Measurements from ENCODE around the gene HIP1.
"Not testable (repeated sequence)": the region's sequence is repeated elsewhere in the genome, so short reads cannot be mapped to it uniquely, and the experiment has no call there.

Gene HIP1

GRCh38 chr7:75729851-75730274 lies 8.9 kb downstream of the HIP1 start:
- Mint-ChIP-seq H3K9me3 (no peaks in the 10 kb centered on the region), H3K4me3 (no peak overlapping the region), H3K4me1 (peaks cover 31% of the 10 kb centered on the region), H3K27ac (peak overlapping the region; percentile 58), H3K36me3 (ENCODE audit: low read depth) (no peaks in the 10 kb centered on the region), H3K27me3 (no peaks in the 10 kb centered on the region)
- no peak for DNase-seq
- ATAC-seq = no peak

GRCh38 chr7:75727881-75728593 lies 10.7 kb downstream of the HIP1 start:
- Mint-ChIP-seq H3K4me1 (peaks cover 31% of the 10 kb centered on the region), H3K4me3 (peak overlapping the region; percentile 34), H3K27me3 (no peaks in the 10 kb centered on the region), H3K27ac (peak overlapping the region; percentile 63), H3K9me3 (no peaks in the 10 kb centered on the region), H3K36me3 (ENCODE audit: low read depth) (no peaks in the 10 kb centered on the region)
- ATAC-seq (peak; percentile 70), DNase-seq (no peak)

GRCh38 chr7:75727351-75727750 lies 11.4 kb downstream of the HIP1 start:
- H3K9me3 Mint-ChIP-seq; H3K27me3 Mint-ChIP-seq; DNase-seq; H3K36me3 Mint-ChIP-seq (ENCODE audit: low read depth); ATAC-seq; H3K4me3 Mint-ChIP-seq: not testable (repeated sequence)
- H3K27ac Mint-ChIP-seq = peak overlapping the region; percentile 63
- peaks cover 31% of the 10 kb centered on the region for H3K4me1 Mint-ChIP-seq

GRCh38 chr7:75725306-75725705 lies 13.4 kb downstream of the HIP1 start:
- Mint-ChIP-seq H3K4me1 (peaks cover 29% of the 10 kb centered on the region), H3K36me3 (ENCODE audit: low read depth) (no peaks in the 10 kb centered on the region), H3K9me3 (no peaks in the 10 kb centered on the region), H3K27me3 (no peaks in the 10 kb centered on the region), H3K27ac (peak overlapping the region; percentile 39), H3K4me3 (no peak overlapping the region)
- DNase-seq (no peak), ATAC-seq (no peak)

GRCh38 chr7:75723444-75723843 lies 15.3 kb downstream of the HIP1 start:
- no peak overlapping the region for H3K4me3 Mint-ChIP-seq

GRCh38 chr7:75722373-75722772 lies 16.4 kb downstream of the HIP1 start:
- DNase-seq (no peak), ATAC-seq (no peak)
- Mint-ChIP-seq H3K27ac (no peak overlapping the region), H3K4me3 (no peak overlapping the region), H3K9me3 (no peaks in the 10 kb centered on the region), H3K27me3 (no peaks in the 10 kb centered on the region), H3K36me3 (ENCODE audit: low read depth) (no peaks in the 10 kb centered on the region), H3K4me1 (peaks cover 3% of the 10 kb centered on the region)

More at GRCh38 chr7:75723444-75723843, 15.3 kb downstream of the HIP1 start:
- H3K27me3 Mint-ChIP-seq = no peaks in the 10 kb centered on the region
- peaks cover 14% of the 10 kb centered on the region for H3K4me1 Mint-ChIP-seq
- H3K36me3 Mint-ChIP-seq (ENCODE audit: low read depth) = no peaks in the 10 kb centered on the region
- no peaks in the 10 kb centered on the region for H3K9me3 Mint-ChIP-seq
- no peak overlapping the region for H3K27ac Mint-ChIP-seq
- no peak for ATAC-seq
- DNase-seq = no peak

GRCh38 chr7:75721922-75722321 lies 16.8 kb downstream of the HIP1 start:
- not testable (repeated sequence) for H3K36me3 Mint-ChIP-seq (ENCODE audit: low read depth); ATAC-seq; DNase-seq; H3K27ac Mint-ChIP-seq; H3K9me3 Mint-ChIP-seq; H3K27me3 Mint-ChIP-seq; H3K4me3 Mint-ChIP-seq; H3K4me1 Mint-ChIP-seq

- DNase-seq (no peak), ATAC-seq (no peak)
- Mint-ChIP-seq H3K36me3 (ENCODE audit: low read depth) (no peaks in the 10 kb centered on the region), H3K27ac (no peak overlapping the region), H3K9me3 (no peaks in the 10 kb centered on the region), H3K4me3 (no peak overlapping the region), H3K4me1 (peaks cover 2% of the 10 kb centered on the region), H3K27me3 (no peaks in the 10 kb centered on the region)
Measured at GRCh38 chr7:75721426-75721825, 17.3 kb downstream of the HIP1 start.

GRCh38 chr7:75719626-75720025 lies 19.1 kb downstream of the HIP1 start:
- no peaks in the 10 kb centered on the region for H3K36me3 Mint-ChIP-seq (ENCODE audit: low read depth)
- no peak for ATAC-seq
- H3K27me3 Mint-ChIP-seq = no peaks in the 10 kb centered on the region
- H3K4me1 Mint-ChIP-seq = no peaks in the 10 kb centered on the region
- H3K4me3 Mint-ChIP-seq = no peak overlapping the region
- H3K27ac Mint-ChIP-seq = no peak overlapping the region
- no peaks in the 10 kb centered on the region for H3K9me3 Mint-ChIP-seq
- no peak for DNase-seq

- Mint-ChIP-seq H3K27ac (no peak overlapping the region), H3K27me3 (no peaks in the 10 kb centered on the region), H3K4me1 (no peaks in the 10 kb centered on the region), H3K9me3 (no peaks in the 10 kb centered on the region), H3K4me3 (no peak overlapping the region), H3K36me3 (ENCODE audit: low read depth) (no peaks in the 10 kb centered on the region)
- no peak for DNase-seq
- no peak for ATAC-seq
Measured at GRCh38 chr7:75718390-75719031, 20.2 kb downstream of the HIP1 start.

- not testable (repeated sequence) for H3K9me3 Mint-ChIP-seq; DNase-seq; H3K4me1 Mint-ChIP-seq; H3K4me3 Mint-ChIP-seq; H3K27ac Mint-ChIP-seq; ATAC-seq; H3K36me3 Mint-ChIP-seq (ENCODE audit: low read depth); H3K27me3 Mint-ChIP-seq
Measured at GRCh38 chr7:75717746-75718145, 21.0 kb downstream of the HIP1 start.

GRCh38 chr7:75716992-75717626 lies 21.6 kb downstream of the HIP1 start:
- Mint-ChIP-seq H3K9me3 (no peaks in the 10 kb centered on the region), H3K36me3 (ENCODE audit: low read depth) (no peaks in the 10 kb centered on the region), H3K4me1 (peaks cover 8% of the 10 kb centered on the region), H3K4me3 (no peak overlapping the region), H3K27ac (no peak overlapping the region), H3K27me3 (no peaks in the 10 kb centered on the region)
- DNase-seq = no peak
- ATAC-seq = no peak

- Mint-ChIP-seq H3K9me3 (peaks cover 3% of the 10 kb centered on the region), H3K36me3 (ENCODE audit: low read depth) (peaks cover 3% of the 10 kb centered on the region), H3K4me1 (peaks cover 12% of the 10 kb centered on the region), H3K4me3 (no peak overlapping the region), H3K27ac (no peak overlapping the region), H3K27me3 (no peaks in the 10 kb centered on the region)
- DNase-seq (no peak), ATAC-seq (no peak)
Measured at GRCh38 chr7:75715864-75716263, 22.9 kb downstream of the HIP1 start.

- no peak overlapping the region for H3K4me3 Mint-ChIP-seq
- H3K36me3 Mint-ChIP-seq (ENCODE audit: low read depth) = peaks cover 13% of the 10 kb centered on the region
- DNase-seq (no peak), ATAC-seq (no peak)
- H3K9me3 Mint-ChIP-seq = peaks cover 14% of the 10 kb centered on the region
- H3K27ac Mint-ChIP-seq = no peak overlapping the region
- H3K4me1 Mint-ChIP-seq = peaks cover 12% of the 10 kb centered on the region
- no peaks in the 10 kb centered on the region for H3K27me3 Mint-ChIP-seq
Measured at GRCh38 chr7:75712517-75713361, 26.0 kb downstream of the HIP1 start.

Measured in activated naive CD8-positive, alpha-beta T cell treated with anti-CD3 and anti-CD28 coated beads, Interleukin-2, amount 50 U/mL, for 24 hours (primary cell).